Thyroid gland (tissue), 4 donors: Measurements from ENCODE around the gene TESK2. TPM values are rescaled to one million over a fixed set of nuclear protein-coding genes. Genes with fewer than 3 reads are reported as not detected.

Source experiments
- DNase-seq, 2 donors: peaks; one replicate each; pipeline ENCODE4 v3.0.0-alpha.2; 2019
- H3K27ac ChIP-seq, 3 donors: fragments of 200-600 bp; sonication (generic); 1 replicate in 2 of 3; 2 replicates in 1 of 3; pipeline ENCODE4 v1.5.1; 2016 to 2019; ENCODE audit warnings: mild to moderate bottlenecking in 1 of 3, moderate library complexity in 1 of 3
- H3K27me3 ChIP-seq: fragments of 200-600 bp; sonication (generic); one replicate; pipeline ENCODE4 v1.5.1; 2019
- H3K36me3 ChIP-seq, 2 donors: fragments of 200-600 bp; sonication (generic); one replicate each; pipeline ENCODE4 v1.5.1; 2016 to 2019
- H3K4me1 ChIP-seq, 2 donors: fragments of 200-600 bp; sonication (generic); one replicate each; pipeline ENCODE4 v1.5.1; 2017 to 2019
- H3K4me3 ChIP-seq, 3 donors: fragments of 200-600 bp; sonication (generic); replicated peaks in 1 of 3; 1 replicate in 2 of 3; 2 replicates in 1 of 3; pipeline ENCODE4 v1.5.1; 2016; ENCODE audit warnings: mild to moderate bottlenecking in 1 of 3
- H3K9me3 ChIP-seq: fragments of 200-600 bp; sonication (generic); one replicate; pipeline ENCODE4 v1.5.1; 2017
- POLR2A ChIP-seq, 2 donors: fragments of 450-650 bp; IDR thresholded peaks; one replicate each; pipeline ENCODE4 v1.6.1; 2017; ENCODE audit warnings: antibody characterized with exemption in 2 of 2, mild to moderate bottlenecking in 2 of 2, moderate library complexity in 1 of 2
- WGBS, 2 donors: methylation state at CpG; one replicate each; pipeline ENCODE4 v1.1.5; 2017; 5-methylcytosine and 5-hydroxymethylcytosine counted together
- intact Hi-C: fragments of 100-400 bp; cut with DNase I; formaldehyde crosslinking; loops from one replicate; pipeline ENCODE4 v1.15.1; 2023
- total RNA-seq, 4 donors: library from RNA; depleted of rRNA; stranded (reverse); fragments of >200 nt; gene quantifications; one replicate each; pipeline ENCODE4 v1.2.3, GENCODE V29; 2016
- TF ChIP-seq, protein P1 (sequence below), 6 experiments: fragments of 200-600 bp in 3 of 6; fragments of 450-650 bp in 3 of 6; sonication (generic) in 3 of 6; IDR thresholded peaks; one replicate each; pipeline ENCODE4 v1.5.1; 2016 to 2019; ENCODE audit warnings: antibody characterized with exemption in 6 of 6, mild to moderate bottlenecking in 2 of 6, inconsistent platforms in 1 of 6, moderate library complexity in 1 of 6

TESK2 gene, protein sequence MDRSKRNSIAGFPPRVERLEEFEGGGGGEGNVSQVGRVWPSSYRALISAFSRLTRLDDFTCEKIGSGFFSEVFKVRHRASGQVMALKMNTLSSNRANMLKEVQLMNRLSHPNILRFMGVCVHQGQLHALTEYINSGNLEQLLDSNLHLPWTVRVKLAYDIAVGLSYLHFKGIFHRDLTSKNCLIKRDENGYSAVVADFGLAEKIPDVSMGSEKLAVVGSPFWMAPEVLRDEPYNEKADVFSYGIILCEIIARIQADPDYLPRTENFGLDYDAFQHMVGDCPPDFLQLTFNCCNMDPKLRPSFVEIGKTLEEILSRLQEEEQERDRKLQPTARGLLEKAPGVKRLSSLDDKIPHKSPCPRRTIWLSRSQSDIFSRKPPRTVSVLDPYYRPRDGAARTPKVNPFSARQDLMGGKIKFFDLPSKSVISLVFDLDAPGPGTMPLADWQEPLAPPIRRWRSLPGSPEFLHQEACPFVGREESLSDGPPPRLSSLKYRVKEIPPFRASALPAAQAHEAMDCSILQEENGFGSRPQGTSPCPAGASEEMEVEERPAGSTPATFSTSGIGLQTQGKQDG
- total RNA-seq, result 1 to 10 TPM; 4.8 to 5.7 (median 5.5) TPM

GRCh38 chr1:45490626-45491486 lies at the start of gene TESK2:
Gene TESK2, minus strand, starts transcription at chr1:45491163. Its CDS starts 33,378 bp downstream, at chr1:45457785.
- Histone ChIP-seq H3K4me1 (peaks cover 0 to 5% of the 10 kb centered on the region in 2 donors), H3K4me3 (peak within 1 kb of the TSS; percentile 63 to 71 (median 70)), H3K27me3 (no peaks in the 10 kb centered on the region), H3K9me3 (no peaks in the 10 kb centered on the region), H3K36me3 (no peaks in the 10 kb centered on the region), H3K27ac (peak within 1 kb of the TSS; percentile 41 to 73 (median 58))
- intact Hi-C loops, result loop anchor here (5.0 kb wide), 1 partner anchor 189 kb away; no protein-coding TSS in a partner anchor
- WGBS, 2 donors, result 1% methylated on average over 30 to 40 of the region's 64 CpGs
- peak; percentile 98 for DNase-seq
- TF ChIP-seq, protein P1, sequence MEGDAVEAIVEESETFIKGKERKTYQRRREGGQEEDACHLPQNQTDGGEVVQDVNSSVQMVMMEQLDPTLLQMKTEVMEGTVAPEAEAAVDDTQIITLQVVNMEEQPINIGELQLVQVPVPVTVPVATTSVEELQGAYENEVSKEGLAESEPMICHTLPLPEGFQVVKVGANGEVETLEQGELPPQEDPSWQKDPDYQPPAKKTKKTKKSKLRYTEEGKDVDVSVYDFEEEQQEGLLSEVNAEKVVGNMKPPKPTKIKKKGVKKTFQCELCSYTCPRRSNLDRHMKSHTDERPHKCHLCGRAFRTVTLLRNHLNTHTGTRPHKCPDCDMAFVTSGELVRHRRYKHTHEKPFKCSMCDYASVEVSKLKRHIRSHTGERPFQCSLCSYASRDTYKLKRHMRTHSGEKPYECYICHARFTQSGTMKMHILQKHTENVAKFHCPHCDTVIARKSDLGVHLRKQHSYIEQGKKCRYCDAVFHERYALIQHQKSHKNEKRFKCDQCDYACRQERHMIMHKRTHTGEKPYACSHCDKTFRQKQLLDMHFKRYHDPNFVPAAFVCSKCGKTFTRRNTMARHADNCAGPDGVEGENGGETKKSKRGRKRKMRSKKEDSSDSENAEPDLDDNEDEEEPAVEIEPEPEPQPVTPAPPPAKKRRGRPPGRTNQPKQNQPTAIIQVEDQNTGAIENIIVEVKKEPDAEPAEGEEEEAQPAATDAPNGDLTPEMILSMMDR (IDR thresholded peaks at IDR 0.05), result peak in 2 of 6 experiments; percentile 3 to 46
- peak in 1 of 2 donors; percentile 98 for TF ChIP-seq POLR2A (IDR thresholded peaks at IDR 0.05)

GRCh38 chr1:45536886-45537285 lies 45.9 kb upstream of the TESK2 start:
- Histone ChIP-seq H3K27me3 (no peaks in the 10 kb centered on the region), H3K4me1 (no peaks in the 10 kb centered on the region), H3K9me3 (no peaks in the 10 kb centered on the region), H3K27ac (no peak overlapping the region), H3K4me3 (no peak overlapping the region), H3K36me3 (no peaks in the 10 kb centered on the region)
- no peak for TF ChIP-seq POLR2A (IDR thresholded peaks at IDR 0.05)
- TF ChIP-seq, protein P1 (IDR thresholded peaks at IDR 0.05), result no peak
- no peak for DNase-seq
- intact Hi-C loops, result no loop called here
- WGBS, 2 donors, result 72 to 74% methylated on average over 4 of the region's 4 CpGs

GRCh38 chr1:45535988-45536766 lies 45.2 kb upstream of the TESK2 start:
- Histone ChIP-seq H3K4me3 (no peak overlapping the region), H3K36me3 (no peaks in the 10 kb centered on the region), H3K9me3 (no peaks in the 10 kb centered on the region), H3K4me1 (no peaks in the 10 kb centered on the region), H3K27ac (no peak overlapping the region), H3K27me3 (no peaks in the 10 kb centered on the region)
- no peak for DNase-seq
- WGBS, 2 donors, result 65 to 67% methylated on average over 6 of the region's 6 CpGs
- intact Hi-C loops, result no loop called here
- TF ChIP-seq, protein P1 (IDR thresholded peaks at IDR 0.05), result no peak
- no peak for TF ChIP-seq POLR2A (IDR thresholded peaks at IDR 0.05)

DNA sequence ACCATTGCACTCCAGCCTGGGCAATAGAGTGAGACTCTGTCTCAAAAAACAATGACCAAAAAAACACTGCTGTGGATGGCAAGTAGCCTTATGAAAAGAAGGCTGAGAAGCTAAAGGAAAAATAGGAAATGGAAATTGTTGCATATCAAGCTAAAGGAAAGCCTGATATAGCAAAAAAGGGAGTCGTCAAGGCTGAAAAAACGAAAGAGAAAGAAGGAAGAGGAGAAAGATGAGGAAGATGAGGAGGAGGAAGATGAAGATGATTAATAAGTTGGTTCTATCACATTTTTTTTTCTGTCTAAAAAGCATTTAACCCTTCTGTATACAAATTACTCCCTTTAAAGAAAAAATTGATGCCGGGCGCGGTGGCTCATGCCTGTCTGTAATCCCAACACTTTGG lies 40.9 kb upstream of the TESK2 start:
- no peak overlapping the region for H3K4me3 ChIP-seq
- H3K36me3 ChIP-seq, result no peaks in the 10 kb centered on the region
- H3K27ac ChIP-seq, result no peak overlapping the region
- 88 to 91% methylated on average over 5 of the region's 5 CpGs for WGBS, 2 donors
- TF ChIP-seq, protein P1 (IDR thresholded peaks at IDR 0.05), result no peak
- no peak for TF ChIP-seq POLR2A (IDR thresholded peaks at IDR 0.05)
- H3K9me3 ChIP-seq, result no peaks in the 10 kb centered on the region
- intact Hi-C loops, result no loop called here
- no peaks in the 10 kb centered on the region for H3K27me3 ChIP-seq
- DNase-seq, result no peak
- peaks cover 4 to 10% of the 10 kb centered on the region in 2 donors for H3K4me1 ChIP-seq
